Rectal smooth muscle tissue (tissue), 1 donor: Measurements from ENCODE around the gene POLR1A.

Experiments used
- H3K27ac ChIP-seq: one replicate; pipeline ENCODE4 v1.7.0; 2013; ENCODE audit warnings: low read depth, low read length, inconsistent platforms
- H3K27me3 ChIP-seq: one replicate; pipeline ENCODE4 v1.7.0; 2013; ENCODE audit warnings: low read length; ENCODE audit not compliant: control insufficient read depth, insufficient read depth
- H3K36me3 ChIP-seq: one replicate; pipeline ENCODE4 v1.7.0; 2013; ENCODE audit warnings: low read length; ENCODE audit not compliant: control insufficient read depth, insufficient read depth
- H3K4me1 ChIP-seq: one replicate; pipeline ENCODE4 v1.7.0; 2013; ENCODE audit warnings: low read length; ENCODE audit not compliant: control insufficient read depth, insufficient read depth
- H3K4me3 ChIP-seq: one replicate; pipeline ENCODE4 v1.7.0; 2013; ENCODE audit warnings: low read length
- H3K9ac ChIP-seq: one replicate; pipeline ENCODE4 v1.7.0; 2013; ENCODE audit warnings: low read length

Gene POLR1A

GRCh38 chr2:85978883-85979780 is 126.6 kb downstream of the POLR1A start:
- H3K27ac ChIP-seq, result no peak overlapping the region

GRCh38 chr2:85976106-85976920 is 129.4 kb downstream of the POLR1A start:
- Histone ChIP-seq H3K27ac (no peak overlapping the region), H3K9ac (no peak overlapping the region), H3K36me3 (no peaks in the 10 kb centered on the region), H3K4me1 (peaks cover 2% of the 10 kb centered on the region), H3K4me3 (no peak overlapping the region), H3K27me3 (no peaks in the 10 kb centered on the region)

More at GRCh38 chr2:85978883-85979780, 126.6 kb downstream of the POLR1A start:
- Histone ChIP-seq H3K4me1 (peaks cover 2% of the 10 kb centered on the region), H3K4me3 (no peak overlapping the region), H3K27me3 (no peaks in the 10 kb centered on the region), H3K9ac (no peak overlapping the region), H3K36me3 (no peaks in the 10 kb centered on the region)

DNA sequence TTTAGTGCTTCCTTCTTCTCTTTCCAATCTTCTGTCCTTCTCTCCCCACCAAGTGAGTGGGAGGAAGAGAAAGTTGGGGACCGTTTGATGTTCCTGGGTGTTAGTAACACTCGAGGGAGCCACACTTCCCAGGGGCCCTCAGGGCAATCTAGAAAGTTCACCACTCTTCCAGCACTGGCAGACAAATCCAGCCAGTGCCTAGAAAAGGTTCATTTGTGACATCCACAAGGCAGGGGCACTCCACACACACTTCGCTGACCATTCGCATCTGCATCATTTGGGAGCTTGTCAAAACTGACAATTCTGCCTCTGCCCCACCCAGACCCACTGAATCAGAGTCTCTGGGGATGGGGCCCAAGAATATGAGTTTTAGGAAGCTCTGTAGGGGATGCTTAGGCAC is 130.1 kb downstream of the POLR1A start:
- H3K9ac ChIP-seq, result no peak overlapping the region
- H3K4me3 ChIP-seq, result no peak overlapping the region
- no peaks in the 10 kb centered on the region for H3K27me3 ChIP-seq
- H3K36me3 ChIP-seq, result no peaks in the 10 kb centered on the region
- no peak overlapping the region for H3K27ac ChIP-seq
- peaks cover 2% of the 10 kb centered on the region for H3K4me1 ChIP-seq

DNA sequence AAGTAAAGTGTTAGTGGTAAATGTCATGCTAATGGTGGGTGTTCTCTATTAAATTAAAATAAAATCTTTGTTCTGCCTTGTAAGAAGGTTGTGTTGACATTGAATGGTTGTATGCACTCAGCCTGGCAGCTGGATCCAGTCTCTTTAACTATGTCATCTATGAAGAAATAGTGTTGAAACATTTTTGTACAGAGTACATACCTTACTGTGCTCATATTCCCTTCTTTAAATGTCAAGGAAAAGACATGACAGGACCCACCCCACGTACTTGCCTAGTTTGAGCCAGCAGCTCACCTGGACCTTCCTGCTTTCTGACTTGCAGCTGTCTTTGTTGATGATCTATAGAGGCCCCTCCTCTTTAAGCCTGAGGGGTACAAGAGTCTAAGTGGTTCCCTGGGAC is 131.3 kb downstream of the POLR1A start:
- Histone ChIP-seq H3K4me1 (peaks cover 2% of the 10 kb centered on the region), H3K27me3 (no peaks in the 10 kb centered on the region), H3K27ac (no peak overlapping the region), H3K9ac (no peak overlapping the region), H3K36me3 (no peaks in the 10 kb centered on the region), H3K4me3 (no peak overlapping the region)

DNA sequence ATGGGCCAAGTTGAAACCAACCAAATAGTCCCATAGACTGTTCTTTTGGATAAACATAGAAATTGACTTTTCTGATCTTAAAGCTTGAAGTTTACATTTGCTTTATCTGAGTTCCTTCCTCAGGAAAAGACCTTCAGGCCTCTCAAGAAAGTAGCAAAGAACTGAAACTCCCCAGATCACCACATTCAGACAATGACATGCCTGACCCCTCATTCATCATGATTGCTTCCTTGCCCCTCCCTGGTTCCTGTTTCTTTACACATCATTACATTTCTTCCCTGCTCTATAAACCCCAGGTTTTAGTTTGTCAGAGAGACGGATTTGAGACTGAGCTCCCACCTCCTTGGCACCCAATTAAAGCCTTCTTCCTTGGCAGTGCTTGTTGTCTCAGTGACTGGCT is 133.3 kb downstream of the POLR1A start:
- Histone ChIP-seq H3K4me3 (no peak overlapping the region), H3K27ac (no peak overlapping the region), H3K4me1 (no peaks in the 10 kb centered on the region), H3K27me3 (no peaks in the 10 kb centered on the region), H3K36me3 (no peaks in the 10 kb centered on the region), H3K9ac (no peak overlapping the region)

- no peaks in the 10 kb centered on the region for H3K27me3 ChIP-seq
- H3K9ac ChIP-seq, result no peak overlapping the region
- H3K36me3 ChIP-seq, result no peaks in the 10 kb centered on the region
- no peak overlapping the region for H3K27ac ChIP-seq
- H3K4me1 ChIP-seq, result no peaks in the 10 kb centered on the region
- H3K4me3 ChIP-seq, result no peak overlapping the region
Measured at GRCh38 chr2:85971366-85971765, 134.3 kb downstream of the POLR1A start.
